Retinal pigment epithelial cell (primary cell): ENCODE results near the gene SLCO4C1.
"Not testable (repeated sequence)": the region's sequence is repeated elsewhere in the genome, so short reads cannot be mapped to it uniquely, and the experiment has no call there.

Experiments used
- DNase-seq: peaks from one replicate; pipeline ENCODE4 v3.0.0-alpha.2; 2010; ENCODE audit warnings: low read depth
- H3K4me3 ChIP-seq: 2 replicates; pipeline ENCODE4 v1.5.1; 2011; ENCODE audit warnings: mild to moderate bottlenecking, low read length, control low read depth, moderate library complexity
- TF ChIP-seq, protein P1 (sequence below): conservative IDR thresholded peaks from 2 replicates; pipeline ENCODE4 v1.5.1; 2011; ENCODE audit warnings: low read depth, low read length, control low read depth, inconsistent platforms

The SLCO4C1 gene

DNA sequence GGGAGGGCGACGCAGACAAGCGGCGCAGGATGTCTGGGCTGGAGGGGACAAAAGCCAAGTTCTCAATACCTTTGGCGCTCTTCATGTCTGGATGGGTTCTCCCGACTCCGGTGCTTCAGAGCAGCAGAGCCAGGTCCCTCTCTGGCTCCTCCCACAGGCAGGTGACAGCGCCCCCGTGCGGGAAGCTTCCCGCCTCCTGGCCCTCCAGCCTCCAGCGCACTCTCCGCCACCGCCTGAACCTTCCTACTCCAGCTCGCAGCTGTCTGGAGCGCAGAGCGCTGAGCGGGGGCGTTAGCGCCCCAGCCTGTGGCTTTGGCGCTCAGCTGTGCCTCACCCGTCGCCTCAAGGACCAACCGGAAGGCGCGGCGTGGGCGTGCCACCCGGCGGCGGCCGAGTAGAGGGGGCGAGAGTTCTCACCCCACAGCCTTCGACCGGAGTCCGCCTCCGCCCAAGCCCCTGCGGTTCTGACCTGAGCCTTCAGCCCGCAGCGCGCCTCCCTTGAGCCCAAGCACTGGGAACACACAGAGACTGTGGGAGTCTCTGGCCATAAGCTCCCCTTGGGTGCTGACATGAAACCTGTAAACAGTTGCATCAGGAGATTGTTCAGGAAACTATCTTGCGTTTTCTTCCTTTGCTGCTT lies at the start of gene SLCO4C1:
Gene SLCO4C1, minus strand, starts transcription at position 107 of the 640 bp plus-strand sequence. Its CDS starts 22 bp downstream, at position 85.
- TF ChIP-seq, protein P1, sequence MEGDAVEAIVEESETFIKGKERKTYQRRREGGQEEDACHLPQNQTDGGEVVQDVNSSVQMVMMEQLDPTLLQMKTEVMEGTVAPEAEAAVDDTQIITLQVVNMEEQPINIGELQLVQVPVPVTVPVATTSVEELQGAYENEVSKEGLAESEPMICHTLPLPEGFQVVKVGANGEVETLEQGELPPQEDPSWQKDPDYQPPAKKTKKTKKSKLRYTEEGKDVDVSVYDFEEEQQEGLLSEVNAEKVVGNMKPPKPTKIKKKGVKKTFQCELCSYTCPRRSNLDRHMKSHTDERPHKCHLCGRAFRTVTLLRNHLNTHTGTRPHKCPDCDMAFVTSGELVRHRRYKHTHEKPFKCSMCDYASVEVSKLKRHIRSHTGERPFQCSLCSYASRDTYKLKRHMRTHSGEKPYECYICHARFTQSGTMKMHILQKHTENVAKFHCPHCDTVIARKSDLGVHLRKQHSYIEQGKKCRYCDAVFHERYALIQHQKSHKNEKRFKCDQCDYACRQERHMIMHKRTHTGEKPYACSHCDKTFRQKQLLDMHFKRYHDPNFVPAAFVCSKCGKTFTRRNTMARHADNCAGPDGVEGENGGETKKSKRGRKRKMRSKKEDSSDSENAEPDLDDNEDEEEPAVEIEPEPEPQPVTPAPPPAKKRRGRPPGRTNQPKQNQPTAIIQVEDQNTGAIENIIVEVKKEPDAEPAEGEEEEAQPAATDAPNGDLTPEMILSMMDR = peak; percentile 79

GRCh38 chr5:102341681-102342288 lies 45.7 kb upstream of the SLCO4C1 start:
- no peak overlapping the region for H3K4me3 ChIP-seq
- TF ChIP-seq, protein P1 = no peak
- no peak for DNase-seq

More for the DNA sequence above, at the start of gene SLCO4C1:
- peak within 1 kb of the TSS; percentile 78 for H3K4me3 ChIP-seq
- DNase-seq = peak; percentile 51

- TF ChIP-seq, protein P1 = no peak
- DNase-seq = no peak
- no peak overlapping the region for H3K4me3 ChIP-seq
Observed at GRCh38 chr5:102324714-102325113, 28.6 kb upstream of the SLCO4C1 start.

DNA sequence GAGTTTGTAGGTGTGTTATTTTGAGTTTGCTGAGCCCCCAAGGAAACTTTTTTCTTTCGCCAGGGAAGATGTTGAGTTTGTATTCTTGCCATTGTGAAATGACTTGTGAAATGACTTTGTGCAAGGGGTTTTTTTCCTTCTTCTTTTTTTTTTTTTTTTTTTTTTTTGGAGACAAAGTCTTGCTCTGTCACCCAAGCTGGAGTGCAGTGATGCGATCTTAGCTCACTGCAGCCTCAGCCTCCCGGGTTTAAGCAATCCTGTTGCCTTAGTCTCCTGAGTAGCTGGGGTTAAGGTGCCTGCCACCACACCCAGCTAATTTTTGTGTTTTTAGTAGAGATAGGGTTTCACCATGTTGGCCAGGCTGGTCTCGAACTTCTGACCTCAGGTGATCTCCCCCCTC lies 22.7 kb upstream of the SLCO4C1 start:
- not testable (repeated sequence) for DNase-seq, H3K4me3 ChIP-seq

DNA sequence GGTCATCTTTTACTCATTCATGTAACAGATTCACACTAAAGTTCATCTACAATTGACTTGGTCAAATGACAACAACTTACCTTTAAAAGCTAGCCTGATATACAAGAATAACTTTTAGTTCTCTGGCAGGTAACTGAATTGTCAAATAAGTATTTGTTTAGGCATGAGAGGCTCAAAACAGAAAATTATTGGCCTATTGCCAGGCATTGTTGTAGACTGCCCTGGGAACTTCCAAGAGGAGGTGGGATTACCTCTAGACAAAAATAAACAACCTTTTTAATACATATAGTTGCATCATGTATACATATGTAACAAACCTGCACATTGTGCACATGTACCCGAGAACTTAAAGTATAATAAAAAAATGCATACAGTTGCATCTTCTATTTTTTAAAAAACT lies 18.2 kb upstream of the SLCO4C1 start:
- no peak overlapping the region for H3K4me3 ChIP-seq
- DNase-seq = no peak
- TF ChIP-seq, protein P1 = no peak

GRCh38 chr5:102313912-102314311 lies 17.8 kb upstream of the SLCO4C1 start:
- H3K4me3 ChIP-seq = no peak overlapping the region
- DNase-seq = no peak
- TF ChIP-seq, protein P1 = no peak

DNA sequence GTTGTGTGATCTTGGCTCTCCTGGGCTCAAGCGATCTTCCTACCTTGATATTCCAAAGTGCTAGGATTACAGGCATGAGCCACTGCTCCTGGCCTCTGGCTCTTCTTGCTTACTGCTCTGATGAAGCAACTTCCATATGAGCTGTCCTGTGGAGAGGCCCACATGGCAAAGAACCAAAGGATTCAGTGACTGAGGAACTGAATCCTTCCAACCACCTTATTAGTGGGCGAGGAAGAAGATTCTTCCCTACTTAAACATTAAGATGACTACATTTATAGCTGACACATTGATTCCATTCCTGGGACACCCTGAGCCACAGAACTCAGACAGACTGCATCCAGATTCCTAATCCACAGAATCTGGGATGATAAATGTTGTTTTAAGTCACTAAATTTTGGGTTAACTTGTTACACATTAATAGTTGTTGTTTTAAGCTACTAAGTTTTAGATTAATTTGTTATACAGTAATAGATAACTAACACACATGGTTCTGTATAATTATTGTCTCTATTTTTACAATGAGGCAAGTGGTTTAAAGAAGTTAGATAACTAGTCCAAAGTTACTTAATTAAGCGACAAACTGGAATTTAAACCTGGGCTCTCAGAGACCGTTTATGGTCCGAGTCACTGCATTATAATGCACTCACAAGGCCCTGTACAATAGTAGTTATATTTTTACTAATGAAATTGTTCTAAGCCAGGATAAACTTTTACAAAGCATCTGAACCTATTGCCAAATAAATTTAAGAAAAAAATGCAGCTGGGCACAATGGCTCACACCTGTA lies 16.7 kb upstream of the SLCO4C1 start:
- no peak for DNase-seq
- H3K4me3 ChIP-seq = no peak overlapping the region
- TF ChIP-seq, protein P1 = no peak
